OCI-LY3 (cell line): ENCODE data around the gene CPO.

ENCODE experiments used
- EZH2phosphoT487 ChIP-seq: fragments of 200-600 bp; shearing (Covaris generic); IDR thresholded peaks from 2 replicates; pipeline ENCODE4 v1.6.1; 2018; ENCODE audit warnings: antibody characterized with exemption, mixed run types, low read depth
- TF ChIP-seq, protein P1 (sequence below): fragments of 200-600, 300-600 bp; sonication (generic); IDR thresholded peaks from 2 replicates; pipeline ENCODE4 v1.5.1; 2014; ENCODE audit warnings: antibody characterized with exemption, low read length, low read depth

DNA sequence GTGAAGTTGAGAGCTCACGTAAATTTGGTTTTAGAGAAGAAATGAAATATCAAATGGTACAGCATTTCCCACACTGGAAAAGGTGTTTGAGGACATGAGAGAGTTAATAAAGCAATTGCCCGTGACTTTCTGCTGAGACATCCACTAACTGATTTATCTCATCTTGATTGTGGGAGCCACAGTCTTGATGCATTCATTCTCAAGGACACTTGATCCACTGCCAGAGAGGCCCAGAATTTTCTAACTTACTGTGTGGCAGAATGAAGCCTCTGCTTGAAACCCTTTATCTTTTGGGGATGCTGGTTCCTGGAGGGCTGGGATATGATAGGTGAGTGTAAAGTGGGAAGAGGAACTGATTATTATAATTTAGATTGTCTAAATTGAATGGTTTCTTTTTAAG is at the start of gene CPO:
- TF ChIP-seq, protein P1, sequence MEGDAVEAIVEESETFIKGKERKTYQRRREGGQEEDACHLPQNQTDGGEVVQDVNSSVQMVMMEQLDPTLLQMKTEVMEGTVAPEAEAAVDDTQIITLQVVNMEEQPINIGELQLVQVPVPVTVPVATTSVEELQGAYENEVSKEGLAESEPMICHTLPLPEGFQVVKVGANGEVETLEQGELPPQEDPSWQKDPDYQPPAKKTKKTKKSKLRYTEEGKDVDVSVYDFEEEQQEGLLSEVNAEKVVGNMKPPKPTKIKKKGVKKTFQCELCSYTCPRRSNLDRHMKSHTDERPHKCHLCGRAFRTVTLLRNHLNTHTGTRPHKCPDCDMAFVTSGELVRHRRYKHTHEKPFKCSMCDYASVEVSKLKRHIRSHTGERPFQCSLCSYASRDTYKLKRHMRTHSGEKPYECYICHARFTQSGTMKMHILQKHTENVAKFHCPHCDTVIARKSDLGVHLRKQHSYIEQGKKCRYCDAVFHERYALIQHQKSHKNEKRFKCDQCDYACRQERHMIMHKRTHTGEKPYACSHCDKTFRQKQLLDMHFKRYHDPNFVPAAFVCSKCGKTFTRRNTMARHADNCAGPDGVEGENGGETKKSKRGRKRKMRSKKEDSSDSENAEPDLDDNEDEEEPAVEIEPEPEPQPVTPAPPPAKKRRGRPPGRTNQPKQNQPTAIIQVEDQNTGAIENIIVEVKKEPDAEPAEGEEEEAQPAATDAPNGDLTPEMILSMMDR: no peak
- no peak for TF ChIP-seq EZH2phosphoT487
